GM12878 (cell line): ENCODE results near the gene RASSF10. TPM values are rescaled to one million over a fixed set of nuclear protein-coding genes. Genes with fewer than 3 reads are reported as not detected.

Experiments used
- CEBPZ ChIP-seq: fragments of 150-350 bp; IDR thresholded peaks from 2 replicates; pipeline ENCODE4 v1.6.1; 2016; ENCODE audit warnings: low read depth, low read length
- EED ChIP-seq: sonication (generic); IDR thresholded peaks from 2 replicates; pipeline ENCODE4 v1.6.1; 2016; ENCODE audit warnings: antibody characterized with exemption, low read depth
- FOXK2 ChIP-seq: fragments of 450-650 bp; IDR thresholded peaks from 2 replicates; pipeline ENCODE4 v1.6.1; 2017; ENCODE audit warnings: mild to moderate bottlenecking, moderate library complexity
- GATAD2B ChIP-seq: fragments of 450-650 bp; conservative IDR thresholded peaks from 2 replicates; pipeline ENCODE4 v1.6.1; 2017; ENCODE audit warnings: low read depth, mild to moderate bottlenecking, moderate library complexity
- KDM1A ChIP-seq: fragments of 200-600 bp; sonication (generic); IDR thresholded peaks from 2 replicates; pipeline ENCODE4 v1.6.1; 2016; ENCODE audit warnings: borderline replicate concordance
- NFXL1 ChIP-seq: fragments of 450-650 bp; IDR thresholded peaks from 2 replicates; pipeline ENCODE4 v1.6.1; 2017; ENCODE audit warnings: antibody characterized with exemption, mild to moderate bottlenecking, borderline replicate concordance
- PRDM15 ChIP-seq: fragments of 450-650 bp; formaldehyde crosslinking; IDR thresholded peaks from 2 replicates; pipeline ENCODE4 v1.4.0; 2020; ENCODE audit warnings: mild to moderate bottlenecking, moderate library complexity
- TCF7 ChIP-seq: IDR thresholded peaks from 2 replicates; pipeline ENCODE4 v1.6.1; 2014; ENCODE audit warnings: antibody characterized with exemption, borderline replicate concordance
- polyA plus RNA-seq, 11 experiments: library from polyadenylated mRNA; depleted of rRNA in 4 of 11; unstranded in 6 of 11; stranded (reverse) in 5 of 11; fragments of >200 nt; fragmentation: Nextera tagmentation in 4 of 11; fragmentation: Illumina TruSeq in 1 of 11; extraction: Ambion mirVana in 4 of 11; extraction: Trizol in 1 of 11; gene quantifications; 1 replicate in 1 of 11; 2 replicates in 10 of 11; pipeline versions ENCODE4 v1.2.1 to v1.2.3, GENCODE V29; 2011 to 2016; ENCODE audit warnings: inconsistent platforms in 2 of 11, missing spikeins in 2 of 11, low read depth in 1 of 11
- total RNA-seq, 4 experiments: library from RNA; depleted of rRNA in 3 of 4; stranded (reverse); fragments of >200 nt in 3 of 4; fragmentation: Illumina TruSeq in 1 of 4; extraction: Trizol in 1 of 4; gene quantifications; 2 replicates each; pipeline versions ENCODE4 v1.2.1 to v1.2.3, GENCODE V29; 2013 to 2021
- TF ChIP-seq, protein P1 (sequence below): fragments of 450-650 bp; IDR thresholded peaks from 2 replicates; pipeline ENCODE4 v1.6.1; 2017; ENCODE audit warnings: borderline replicate concordance

The RASSF10 gene
- total and polyA plus RNA-seq, 10 of the 15 experiments (the other 5 are each of a cell fraction or from before 2014, with no cell fraction given) = 0.03 to 0.23 (median 0.09) TPM; not detected in 6

DNA sequence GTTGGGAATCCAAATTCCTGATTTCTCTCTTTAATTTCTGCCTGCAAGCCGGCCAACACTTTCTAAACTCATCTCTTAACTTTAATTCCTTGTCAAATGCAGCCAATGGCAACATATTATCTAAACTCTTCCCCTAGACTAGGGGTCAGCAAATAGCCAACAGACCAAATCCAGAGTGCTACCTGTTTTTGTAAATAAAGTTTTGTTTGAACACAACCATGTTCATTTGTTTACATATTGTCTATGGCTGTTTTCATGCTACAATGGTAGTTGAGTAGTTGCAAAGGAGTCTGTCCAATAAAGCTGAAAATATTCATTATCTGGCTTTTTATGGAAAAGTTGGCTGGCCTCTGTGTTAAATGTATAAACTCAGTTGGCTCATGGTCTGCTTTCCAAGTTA lies 37.2 kb upstream of the RASSF10 start (continued):
- TF ChIP-seq CEBPZ (no peak), FOXK2 (no peak), NFXL1 (no peak), GATAD2B (no peak), PRDM15 (no peak), TCF7 (no peak), EED (no peak), KDM1A (no peak)
- TF ChIP-seq, protein P1, sequence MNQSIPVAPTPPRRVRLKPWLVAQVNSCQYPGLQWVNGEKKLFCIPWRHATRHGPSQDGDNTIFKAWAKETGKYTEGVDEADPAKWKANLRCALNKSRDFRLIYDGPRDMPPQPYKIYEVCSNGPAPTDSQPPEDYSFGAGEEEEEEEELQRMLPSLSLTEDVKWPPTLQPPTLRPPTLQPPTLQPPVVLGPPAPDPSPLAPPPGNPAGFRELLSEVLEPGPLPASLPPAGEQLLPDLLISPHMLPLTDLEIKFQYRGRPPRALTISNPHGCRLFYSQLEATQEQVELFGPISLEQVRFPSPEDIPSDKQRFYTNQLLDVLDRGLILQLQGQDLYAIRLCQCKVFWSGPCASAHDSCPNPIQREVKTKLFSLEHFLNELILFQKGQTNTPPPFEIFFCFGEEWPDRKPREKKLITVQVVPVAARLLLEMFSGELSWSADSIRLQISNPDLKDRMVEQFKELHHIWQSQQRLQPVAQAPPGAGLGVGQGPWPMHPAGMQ = no peak
